Activated CD8-positive, alpha-beta memory T cell treated with anti-CD3 and anti-CD28 coated beads, Interleukin-2, amount 50 U/mL, for 24 hours (primary cell): Measurements from ENCODE around the gene PDXK.
A peak's percentile ranks its signal among the peaks of the same experiment; 100 is the strongest.

ENCODE experiments used
- DNase-seq: peaks from one replicate; pipeline ENCODE4 v3.0.0-alpha.2; 2020; ENCODE audit errors: extremely low read depth

The PDXK gene

GRCh38 chr21:43723648-43724047 is 4.7 kb downstream of the PDXK start:
- no peak for DNase-seq

GRCh38 chr21:43726686-43727518 is 8.0 kb downstream of the PDXK start:
- DNase-seq = no peak

- DNase-seq = no peak
These were observed 8.7 kb downstream of the PDXK start for GRCh38 chr21:43727519-43728153.

GRCh38 chr21:43728154-43728466 is 9.2 kb downstream of the PDXK start:
- no peak for DNase-seq

- DNase-seq = peak; percentile 68
These were observed 9.8 kb downstream of the PDXK start for GRCh38 chr21:43728467-43729390.

GRCh38 chr21:43731476-43731875 is 12.5 kb downstream of the PDXK start:
- DNase-seq = no peak

GRCh38 chr21:43731891-43732711 is 13.2 kb downstream of the PDXK start:
- DNase-seq = no peak

GRCh38 chr21:43733060-43733459 is 14.1 kb downstream of the PDXK start:
- no peak for DNase-seq

GRCh38 chr21:43733529-43734071 is 14.7 kb downstream of the PDXK start:
- no peak for DNase-seq

GRCh38 chr21:43734131-43734927 is 15.4 kb downstream of the PDXK start:
- DNase-seq = no peak

- no peak for DNase-seq
These were observed 15.9 kb downstream of the PDXK start for GRCh38 chr21:43734928-43735229.

- DNase-seq = no peak
These were observed 16.5 kb downstream of the PDXK start for GRCh38 chr21:43735236-43736091.

GRCh38 chr21:43736224-43736883 is 17.4 kb downstream of the PDXK start:
- no peak for DNase-seq

- DNase-seq = no peak
These were observed 18.4 kb downstream of the PDXK start for GRCh38 chr21:43737158-43737950.

GRCh38 chr21:43739621-43740435 is 20.9 kb downstream of the PDXK start:
- DNase-seq = no peak

GRCh38 chr21:43740497-43741156 is 21.7 kb downstream of the PDXK start:
- no peak for DNase-seq
